Heart left ventricle (tissue), 16 donors: ENCODE data around the gene SPOCK1. TPM values are rescaled to one million over a fixed set of nuclear protein-coding genes. Genes with fewer than 3 reads are reported as not detected.

ENCODE experiments used
- ATAC-seq, 4 donors: fragments of 200-7000 bp; cut with Tn5 transposase; one replicate each; pipeline ENCODE4 v1.9.1; 2020 to 2022; ENCODE audit warnings: moderate library complexity in 4 of 4, mild to moderate bottlenecking in 3 of 4, moderate number of reproducible peaks in 1 of 4
- DNase-seq, 5 donors: peaks; one replicate each; pipeline ENCODE4 v3.0.0-alpha.2; 2020
- H3K27ac ChIP-seq, 12 donors: fragments of 200-600 bp; sonication (generic) in 4 of 12; one replicate each; pipeline versions ENCODE4 v1.5.0 to v1.8.0; 2016 to 2022; ENCODE audit warnings: mild to moderate bottlenecking in 2 of 12
- H3K27me3 ChIP-seq, 9 donors: fragments of 200-600 bp; sonication (generic) in 2 of 9; one replicate each; pipeline versions ENCODE4 v1.5.1 to v1.8.0; 2016 to 2022; ENCODE audit warnings: mild to moderate bottlenecking in 3 of 9
- H3K36me3 ChIP-seq, 9 donors: fragments of 200-600 bp; sonication (generic) in 2 of 9; one replicate each; pipeline versions ENCODE4 v1.5.0 to v1.8.0; 2018 to 2022; ENCODE audit warnings: mild to moderate bottlenecking in 2 of 9
- H3K4me1 ChIP-seq, 12 donors: fragments of 200-600 bp; sonication (generic) in 4 of 12; one replicate each; pipeline versions ENCODE4 v1.5.0 to v1.8.0; 2016 to 2022; ENCODE audit warnings: mild to moderate bottlenecking in 3 of 12
- H3K4me3 ChIP-seq, 12 donors: fragments of 200-600 bp; sonication (generic) in 4 of 12; one replicate each; pipeline versions ENCODE4 v1.5.0 to v1.8.0; 2017 to 2022; ENCODE audit warnings: mild to moderate bottlenecking in 9 of 12, moderate library complexity in 4 of 12
- H3K9me3 ChIP-seq, 12 donors: fragments of 200-600 bp; sonication (generic) in 4 of 12; one replicate each; pipeline versions ENCODE4 v1.5.0 to v1.8.0; 2016 to 2022; ENCODE audit warnings: mild to moderate bottlenecking in 1 of 12
- CTCF ChIP-seq, 12 donors: fragments of 200-600 bp; sonication (generic) in 4 of 12; IDR thresholded peaks; one replicate each; pipeline versions ENCODE4 v1.5.0 to v1.8.0; 2018 to 2022; ENCODE audit warnings: antibody characterized with exemption in 12 of 12, mild to moderate bottlenecking in 5 of 12
- POLR2A ChIP-seq, 2 donors: fragments of 450-650 bp; IDR thresholded peaks; one replicate each; pipeline ENCODE4 v1.6.1; 2017; ENCODE audit warnings: antibody characterized with exemption in 2 of 2, mild to moderate bottlenecking in 2 of 2, moderate library complexity in 2 of 2
- WGBS, 4 donors: extraction: QIAGEN DNeasy Blood & Tissue Kit in 2 of 4; methylation state at CpG; one replicate each; pipeline versions ENCODE4 v1.1.5 to v1.1.7; 2013 to 2018; 5-methylcytosine and 5-hydroxymethylcytosine counted together
- intact Hi-C, 10 donors: fragments of 100-400 bp; cut with DNase I; formaldehyde crosslinking; loops; one replicate each; pipeline versions ENCODE4 v1.11.1 to v1.14.2; 2022
- polyA plus RNA-seq, 2 donors: library from polyadenylated mRNA; stranded (reverse); fragments of 200-250 nt; gene quantifications; one replicate each; pipeline ENCODE4 v1.2.3, GENCODE V29; 2013
- total RNA-seq, 9 donors: library from RNA; depleted of rRNA in 2 of 9; stranded (reverse); fragments of >200 nt in 2 of 9; fragmentation: NEBNext Ultra II Directional in 3 of 9; extraction: Animal tissue kit (Norgen Biotek cat#: 25700) in 3 of 9; gene quantifications; one replicate each; pipeline versions ENCODE4 v1.1.0 to v1.2.4, GENCODE V29; 2016 to 2023
- donor health status: ischemic (EF 13 %, LVEDD 7.1; RV severe dilation, severe dysfunction).
- donor health status: healthy with polysubstance abuse.
- donor health status: DM: no; HTN: yes; CAD: no.
- donor health status: DM: no; HTN: no; CAD: no.
- donor health status: ischemic (EF 25% LVEDD 6.9; RV normal size, moderate dysfunction).
- donor health status: ischemic (EF 25% LVEDD 5.7; RV mildly dilated, moderate dysfunction).
- donor health status: healthy.
- donor health status: DM: yes; HTN: yes; CAD: no.
- donor health status: ischemic (EF 35%, LVEDD 5.7; RV mildly dilated, moderate dysfunction).
- donor health status: nonischemic (EF 11% LVEDD 7.7; RV severe dilation, severe dysfunction).
- donor health status: DM: yes; HTN: yes; CAD: no.
- donor health status: PGD.
- donor health status: ischemic (EF 29% LVEDD 5.4; RV normal size, mild dysfunction).
- donor health status: nonischemic (EF 23%, LVEDD 6.1; RV moderate dilation, normal function).

The SPOCK1 gene
- total and polyA plus RNA-seq, 11 donors = 7.8 to 51.2 (median 19.9) TPM

GRCh38 chr5:137055271-137055872 is 443.8 kb downstream of the SPOCK1 start:
- 62 to 83% (median 68%) methylated on average over 2 of the region's 2 CpGs for WGBS, 4 donors
- Histone ChIP-seq H3K9me3 (no peaks in the 10 kb centered on the region), H3K4me1 (peaks cover 0 to 8% (median 0%) of the 10 kb centered on the region in 12 donors), H3K4me3 (no peak overlapping the region), H3K36me3 (no peaks in the 10 kb centered on the region), H3K27ac (no peak overlapping the region), H3K27me3 (no peaks in the 10 kb centered on the region)
- DNase-seq (no peak), ATAC-seq (peak in 2 of 4 donors; percentile 18 to 63)
- no peak for TF ChIP-seq POLR2A (IDR thresholded peaks at IDR 0.05)
- TF ChIP-seq CTCF (IDR thresholded peaks at IDR 0.05) = no peak
- intact Hi-C loops = loop anchor here in 3 of 10 donors (10.0 kb wide), 1 partner anchor 251 kb away; no protein-coding TSS in a partner anchor

- intact Hi-C loops = loop anchor here in 9 of 10 donors (5.0 to 10.0 kb wide), 2 partner anchors 250 to 252 kb away; no protein-coding TSS in a partner anchor
- H3K27me3 ChIP-seq = no peaks in the 10 kb centered on the region
- ATAC-seq = no peak
- H3K4me1 ChIP-seq = peaks cover 0 to 8% (median 0%) of the 10 kb centered on the region in 12 donors
- 77 to 82% (median 79%) methylated on average over 3 of the region's 3 CpGs for WGBS, 4 donors
- no peak for DNase-seq
- H3K27ac ChIP-seq = no peak overlapping the region
- no peaks in the 10 kb centered on the region for H3K9me3 ChIP-seq
- no peaks in the 10 kb centered on the region for H3K36me3 ChIP-seq
- H3K4me3 ChIP-seq = no peak overlapping the region
- TF ChIP-seq POLR2A (IDR thresholded peaks at IDR 0.05) = no peak
- TF ChIP-seq CTCF (IDR thresholded peaks at IDR 0.05) = no peak
Observed at GRCh38 chr5:137054792-137055191, 444.3 kb downstream of the SPOCK1 start.

GRCh38 chr5:137054335-137054734 is 444.8 kb downstream of the SPOCK1 start:
- no peaks in the 10 kb centered on the region for H3K9me3 ChIP-seq
- TF ChIP-seq POLR2A (IDR thresholded peaks at IDR 0.05) (no peak), CTCF (IDR thresholded peaks at IDR 0.05) (no peak)
- no peak overlapping the region for H3K27ac ChIP-seq
- intact Hi-C loops = loop anchor here in 9 of 10 donors (5.0 to 10.0 kb wide), 2 partner anchors 250 to 252 kb away; no protein-coding TSS in a partner anchor
- H3K4me1 ChIP-seq = peaks cover 0 to 8% (median 0%) of the 10 kb centered on the region in 12 donors
- no peak for ATAC-seq
- H3K4me3 ChIP-seq = no peak overlapping the region
- H3K36me3 ChIP-seq = no peaks in the 10 kb centered on the region
- 71 to 85% (median 74%) methylated on average over 1 of the region's 1 CpG for WGBS, 4 donors
- no peaks in the 10 kb centered on the region for H3K27me3 ChIP-seq
- no peak for DNase-seq

- no peaks in the 10 kb centered on the region for H3K9me3 ChIP-seq
- ATAC-seq (no peak), DNase-seq (no peak)
- 66 to 73% (median 67%) methylated on average over 3 of the region's 3 CpGs for WGBS, 4 donors
- H3K4me3 ChIP-seq = no peak overlapping the region
- intact Hi-C loops = loop anchor here (2.0 to 10.0 kb wide), 3 partner anchors 246 to 249 kb away; no protein-coding TSS in a partner anchor
- no peaks in the 10 kb centered on the region for H3K27me3 ChIP-seq
- no peak for TF ChIP-seq POLR2A (IDR thresholded peaks at IDR 0.05)
- TF ChIP-seq CTCF (IDR thresholded peaks at IDR 0.05) = peak in 11 of 12 donors; percentile 11 to 45 (median 38)
- H3K27ac ChIP-seq = no peak overlapping the region
- H3K36me3 ChIP-seq = no peaks in the 10 kb centered on the region
- peaks cover 0 to 8% (median 0%) of the 10 kb centered on the region in 12 donors for H3K4me1 ChIP-seq
Observed at GRCh38 chr5:137051161-137051560, 448.0 kb downstream of the SPOCK1 start.
